ENCODE data around the gene ACR. TPM values are rescaled to one million over a fixed set of nuclear protein-coding genes. Genes with fewer than 3 reads are reported as not detected.

Gene ACR
- total and polyA plus RNA-seq, 2 of the 13 experiments (the other 11 are each of a cell fraction or from before 2014, with no cell fraction given): 0.15 TPM; not detected in 1

DNA sequence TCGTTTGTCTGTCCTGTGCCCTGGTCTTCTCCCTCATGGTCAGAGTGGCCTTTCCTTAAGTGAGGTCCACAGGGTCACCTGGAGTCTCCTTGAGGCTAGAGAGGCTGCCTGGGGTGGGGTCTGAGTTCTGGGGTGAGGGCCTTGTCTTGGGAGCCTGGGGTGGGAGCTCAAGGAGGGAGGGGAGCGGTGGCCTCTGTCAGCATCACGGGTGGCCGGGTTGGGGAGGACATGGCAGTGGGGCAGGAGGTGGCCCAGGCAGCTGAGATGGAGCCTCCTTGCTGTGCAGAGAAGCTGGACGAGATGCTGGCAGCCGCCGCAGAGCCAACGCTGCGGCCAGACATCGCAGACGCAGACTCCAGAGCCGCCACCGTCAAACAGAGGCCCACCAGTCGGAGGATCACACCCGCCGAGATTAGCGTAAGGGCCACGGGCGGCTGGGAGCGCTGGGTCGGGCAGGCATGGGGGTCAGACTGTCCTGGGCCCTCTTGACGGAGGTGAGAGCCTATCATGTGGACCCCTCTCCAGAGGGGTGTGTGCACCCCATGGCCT is 23.3 kb upstream of the ACR start:
- no TSS peak for BruUV-seq (replicated peaks)
- Histone ChIP-seq H3K4me3 (replicated peaks in 1 of 3; ENCODE audit: insufficient read depth in 1 of 3, low read depth in 2 of 3, low read length in 3 of 3) (no peak overlapping the region), H3K4me1 (ENCODE audit: insufficient read depth, low read length) (peaks cover 13% of the 10 kb centered on the region; the same call in 1 of the 2 replicates), H3K4me2 (ENCODE audit: low read depth, low read length) (no peak overlapping the region), H3K27me3 (ENCODE audit: control insufficient read depth in 1 of 2, insufficient read depth in 2 of 2, low read length in 2 of 2) (no peaks in the 10 kb centered on the region), H2AFZ (ENCODE audit: low read length) (no peak overlapping the region), H3K9ac (ENCODE audit: insufficient read depth, low read depth, low read length) (no peak overlapping the region), H3K79me2 (ENCODE audit: insufficient read depth, low read length) (no peaks in the 10 kb centered on the region), H3K27ac (ENCODE audit: extremely low read length, insufficient read depth, low read length) (no peak overlapping the region), H3K36me3 (replicated peaks in 1 of 2; ENCODE audit: control insufficient read depth in 1 of 2, insufficient read depth in 2 of 2, low read length in 2 of 2) (peaks cover 0 to 6% of the 10 kb centered on the region in 2 experiments; a peak in 4 of 5 replicates), H4K20me1 (ENCODE audit: insufficient read depth, low read length) (no peaks in the 10 kb centered on the region), H3K9me3 (ENCODE audit: low read length) (no peaks in the 10 kb centered on the region)
- CTCF ChIA-PET (ENCODE audit: low intra/inter-chr PET ratio, low total read pairs): no interaction called here
- intact Hi-C loops (cut with micrococcal nuclease; ENCODE audit: unreplicated experiment) (no loop called here), in situ Hi-C loops (cut with HindIII; ENCODE audit: extremely low pct_ligation_motif_present, low pct_unique_long_range_greater_than_20kb) (no loop called here)
- POLR2A ChIA-PET: no interaction called here
- DNase-seq (ENCODE audit: low spot score): no peak
- FAIRE-seq: no peak
- no peak for ATAC-seq
- no peak for TF ChIP-seq RAD21 (CRISPR knock-in tag; IDR thresholded peaks at IDR 0.05)
- TF ChIP-seq, protein P1, sequence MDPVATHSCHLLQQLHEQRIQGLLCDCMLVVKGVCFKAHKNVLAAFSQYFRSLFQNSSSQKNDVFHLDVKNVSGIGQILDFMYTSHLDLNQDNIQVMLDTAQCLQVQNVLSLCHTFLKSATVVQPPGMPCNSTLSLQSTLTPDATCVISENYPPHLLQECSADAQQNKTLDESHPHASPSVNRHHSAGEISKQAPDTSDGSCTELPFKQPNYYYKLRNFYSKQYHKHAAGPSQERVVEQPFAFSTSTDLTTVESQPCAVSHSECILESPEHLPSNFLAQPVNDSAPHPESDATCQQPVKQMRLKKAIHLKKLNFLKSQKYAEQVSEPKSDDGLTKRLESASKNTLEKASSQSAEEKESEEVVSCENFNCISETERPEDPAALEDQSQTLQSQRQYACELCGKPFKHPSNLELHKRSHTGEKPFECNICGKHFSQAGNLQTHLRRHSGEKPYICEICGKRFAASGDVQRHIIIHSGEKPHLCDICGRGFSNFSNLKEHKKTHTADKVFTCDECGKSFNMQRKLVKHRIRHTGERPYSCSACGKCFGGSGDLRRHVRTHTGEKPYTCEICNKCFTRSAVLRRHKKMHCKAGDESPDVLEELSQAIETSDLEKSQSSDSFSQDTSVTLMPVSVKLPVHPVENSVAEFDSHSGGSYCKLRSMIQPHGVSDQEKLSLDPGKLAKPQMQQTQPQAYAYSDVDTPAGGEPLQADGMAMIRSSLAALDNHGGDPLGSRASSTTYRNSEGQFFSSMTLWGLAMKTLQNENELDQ (CRISPR knock-in tag; IDR thresholded peaks at IDR 0.05; ENCODE audit: borderline replicate concordance): no peak
- TF ChIP-seq SIX1 (CRISPR knock-in tag; IDR thresholded peaks at IDR 0.05; ENCODE audit: borderline replicate concordance): no peak
- WGBS (ENCODE audit: low lambda C conversion rate): 94% methylated on average over 4 of the region's 22 CpGs

DNA sequence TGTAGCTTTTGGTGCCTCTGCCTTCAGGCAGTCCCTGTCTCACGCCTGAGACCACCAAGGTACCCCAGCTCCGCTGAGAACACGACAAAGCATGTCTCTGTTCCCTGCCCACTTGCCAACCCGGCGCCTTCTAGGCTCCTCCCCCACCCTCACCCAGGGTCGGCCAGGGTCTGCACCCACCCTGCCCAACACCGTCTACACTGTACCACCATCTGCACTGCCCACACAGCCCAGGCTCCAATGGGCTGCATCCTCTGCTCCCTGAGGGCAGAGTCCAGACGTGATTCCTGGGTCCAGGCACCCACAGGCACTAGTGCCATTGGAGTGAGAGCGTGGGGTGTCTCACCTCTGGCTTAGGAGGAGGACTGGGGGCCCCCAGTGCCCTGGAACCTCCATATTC is 22.8 kb upstream of the ACR start:
- WGBS (ENCODE audit: low lambda C conversion rate): 96% methylated on average over 9 of the region's 9 CpGs
- Histone ChIP-seq H3K4me2 (ENCODE audit: low read depth, low read length) (no peak overlapping the region), H2AFZ (ENCODE audit: low read length) (no peak overlapping the region), H3K9ac (ENCODE audit: insufficient read depth, low read depth, low read length) (no peak overlapping the region), H3K27ac (ENCODE audit: extremely low read length, insufficient read depth, low read length) (no peak overlapping the region), H3K9me3 (ENCODE audit: low read length) (no peaks in the 10 kb centered on the region), H3K79me2 (ENCODE audit: insufficient read depth, low read length) (no peaks in the 10 kb centered on the region), H4K20me1 (ENCODE audit: insufficient read depth, low read length) (no peaks in the 10 kb centered on the region), H3K4me3 (replicated peaks in 1 of 3; ENCODE audit: insufficient read depth in 1 of 3, low read depth in 2 of 3, low read length in 3 of 3) (no peak overlapping the region), H3K36me3 (replicated peaks in 1 of 2; ENCODE audit: control insufficient read depth in 1 of 2, insufficient read depth in 2 of 2, low read length in 2 of 2) (peaks cover 0 to 6% of the 10 kb centered on the region in 2 experiments; a peak in 4 of 5 replicates), H3K27me3 (ENCODE audit: control insufficient read depth in 1 of 2, insufficient read depth in 2 of 2, low read length in 2 of 2) (no peaks in the 10 kb centered on the region), H3K4me1 (ENCODE audit: insufficient read depth, low read length) (peaks cover 8% of the 10 kb centered on the region; the same call in 1 of the 2 replicates)
- ChIA-PET POLR2A (no interaction called here), CTCF (ENCODE audit: low intra/inter-chr PET ratio, low total read pairs) (no interaction called here)
- ATAC-seq (no peak), FAIRE-seq (no peak), DNase-seq (ENCODE audit: low spot score) (no peak)
- in situ Hi-C loops (cut with HindIII; ENCODE audit: extremely low pct_ligation_motif_present, low pct_unique_long_range_greater_than_20kb): no loop called here
- no TSS peak for BruUV-seq (replicated peaks)
- intact Hi-C loops (cut with micrococcal nuclease; ENCODE audit: unreplicated experiment): no loop called here
- no peak for TF ChIP-seq JDP2 (CRISPR knock-in tag; IDR thresholded peaks at IDR 0.05; ENCODE audit: borderline replicate concordance)
- TF ChIP-seq, protein P2, sequence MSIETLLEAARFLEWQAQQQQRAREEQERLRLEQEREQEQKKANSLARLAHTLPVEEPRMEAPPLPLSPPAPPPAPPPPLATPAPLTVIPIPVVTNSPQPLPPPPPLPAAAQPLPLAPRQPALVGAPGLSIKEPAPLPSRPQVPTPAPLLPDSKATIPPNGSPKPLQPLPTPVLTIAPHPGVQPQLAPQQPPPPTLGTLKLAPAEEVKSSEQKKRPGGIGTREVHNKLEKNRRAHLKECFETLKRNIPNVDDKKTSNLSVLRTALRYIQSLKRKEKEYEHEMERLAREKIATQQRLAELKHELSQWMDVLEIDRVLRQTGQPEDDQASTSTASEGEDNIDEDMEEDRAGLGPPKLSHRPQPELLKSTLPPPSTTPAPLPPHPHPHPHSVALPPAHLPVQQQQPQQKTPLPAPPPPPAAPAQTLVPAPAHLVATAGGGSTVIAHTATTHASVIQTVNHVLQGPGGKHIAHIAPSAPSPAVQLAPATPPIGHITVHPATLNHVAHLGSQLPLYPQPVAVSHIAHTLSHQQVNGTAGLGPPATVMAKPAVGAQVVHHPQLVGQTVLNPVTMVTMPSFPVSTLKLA (IDR thresholded peaks at IDR 0.05): no peak
- TF ChIP-seq, protein P3, sequence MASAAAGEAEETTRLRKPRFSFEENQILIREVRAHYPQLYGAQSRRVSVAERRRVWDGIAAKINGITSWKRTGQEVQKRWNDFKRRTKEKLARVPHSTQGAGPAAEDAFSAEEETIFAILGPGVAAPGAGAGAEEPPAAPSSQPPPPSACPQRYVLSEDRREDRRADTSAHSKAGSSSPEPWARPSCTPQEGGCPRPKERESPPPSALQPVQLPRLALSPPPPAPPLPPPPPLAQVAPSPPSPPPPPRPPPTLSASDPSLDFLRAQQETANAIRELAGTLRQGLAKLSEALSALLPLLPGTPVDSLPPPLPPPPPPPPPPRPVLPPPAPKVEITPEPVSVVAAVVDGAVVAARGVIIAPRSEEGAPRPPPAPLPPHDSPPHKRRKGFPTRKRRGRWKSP (CRISPR knock-in tag; IDR thresholded peaks at IDR 0.05): no peak
- TF ChIP-seq, protein P4, sequence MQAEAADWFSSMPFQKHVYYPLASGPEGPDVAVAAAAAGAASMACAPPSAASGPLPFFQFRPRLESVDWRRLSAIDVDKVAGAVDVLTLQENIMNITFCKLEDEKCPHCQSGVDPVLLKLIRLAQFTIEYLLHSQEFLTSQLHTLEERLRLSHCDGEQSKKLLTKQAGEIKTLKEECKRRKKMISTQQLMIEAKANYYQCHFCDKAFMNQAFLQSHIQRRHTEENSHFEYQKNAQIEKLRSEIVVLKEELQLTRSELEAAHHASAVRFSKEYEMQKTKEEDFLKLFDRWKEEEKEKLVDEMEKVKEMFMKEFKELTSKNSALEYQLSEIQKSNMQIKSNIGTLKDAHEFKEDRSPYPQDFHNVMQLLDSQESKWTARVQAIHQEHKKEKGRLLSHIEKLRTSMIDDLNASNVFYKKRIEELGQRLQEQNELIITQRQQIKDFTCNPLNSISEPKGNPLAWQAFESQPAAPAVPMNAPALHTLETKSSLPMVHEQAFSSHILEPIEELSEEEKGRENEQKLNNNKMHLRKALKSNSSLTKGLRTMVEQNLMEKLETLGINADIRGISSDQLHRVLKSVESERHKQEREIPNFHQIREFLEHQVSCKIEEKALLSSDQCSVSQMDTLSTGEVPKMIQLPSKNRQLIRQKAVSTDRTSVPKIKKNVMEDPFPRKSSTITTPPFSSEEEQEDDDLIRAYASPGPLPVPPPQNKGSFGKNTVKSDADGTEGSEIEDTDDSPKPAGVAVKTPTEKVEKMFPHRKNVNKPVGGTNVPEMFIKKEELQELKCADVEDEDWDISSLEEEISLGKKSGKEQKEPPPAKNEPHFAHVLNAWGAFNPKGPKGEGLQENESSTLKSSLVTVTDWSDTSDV (CRISPR knock-in tag; IDR thresholded peaks at IDR 0.05): no peak
- no peak for TF ChIP-seq ZNF891 (CRISPR knock-in tag; IDR thresholded peaks at IDR 0.05)
- no peak for TF ChIP-seq TBX3 (IDR thresholded peaks at IDR 0.05; ENCODE audit: borderline replicate concordance)
- no peak for TF ChIP-seq RARG (CRISPR knock-in tag; IDR thresholded peaks at IDR 0.05; ENCODE audit: low read depth)

Measured in HepG2 (cell line).